ENCODE measurements around the gene IAH1. TPM values are rescaled to one million over a fixed set of nuclear protein-coding genes. Genes with fewer than 3 reads are reported as not detected.

IAH1 gene
- total and polyA plus RNA-seq, 10 of the 15 experiments (the other 5 are each of a cell fraction or from before 2014, with no cell fraction given): 57.4 to 125 (median 75.8) TPM

- TF ChIP-seq ETV6 (conservative IDR thresholded peaks at IDR 0.05 in 1 of 2, IDR thresholded peaks at IDR 0.05 in 1 of 2; ENCODE audit: borderline replicate concordance in 1 of 2, low read depth in 1 of 2) (no peak), MTA2 (IDR thresholded peaks at IDR 0.05; ENCODE audit: low read depth) (no peak), BCLAF1 (IDR thresholded peaks at IDR 0.05) (no peak)
Observed at GRCh38 chr2:9443526-9443925, 30.8 kb upstream of the IAH1 start (continued).

DNA sequence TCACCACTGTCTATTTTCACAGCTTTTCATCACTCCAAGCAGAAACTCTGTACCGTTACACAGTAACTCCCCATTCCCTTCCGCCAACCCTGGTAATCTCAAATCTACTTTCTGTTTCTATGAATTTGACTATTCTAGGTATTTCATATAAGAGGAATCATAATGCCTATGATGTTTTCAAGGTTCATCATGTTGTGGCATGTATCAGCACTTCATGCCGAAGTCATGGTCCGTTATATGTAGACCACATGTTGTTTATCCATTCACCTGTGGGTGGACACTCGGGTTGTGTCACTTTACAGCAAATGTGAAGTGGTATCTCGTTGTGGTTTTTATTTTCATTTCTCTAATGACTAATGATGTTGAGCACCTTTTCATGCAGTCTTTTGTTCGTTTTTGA, 29.3 kb upstream of the IAH1 start:
- intact Hi-C loops (cut with micrococcal nuclease; ENCODE audit: unreplicated experiment): no loop called here
- Histone ChIP-seq H3K9me3 (replicated peaks; ENCODE audit: control insufficient read depth, insufficient read depth, low read length) (no peaks in the 10 kb centered on the region), H3K4me1 (ENCODE audit: control insufficient read depth, insufficient read depth, low read length) (no peaks in the 10 kb centered on the region), H4K20me1 (ENCODE audit: control insufficient read depth, insufficient read depth) (no peaks in the 10 kb centered on the region), H3K36me3 (ENCODE audit: control insufficient read depth in 2 of 2, insufficient read depth in 2 of 2, low read length in 1 of 2) (peaks cover 2 to 22% of the 10 kb centered on the region in 2 experiments; a peak in 3 of 4 replicates), H3K4me3 (no peak overlapping the region), H3K9ac (ENCODE audit: control insufficient read depth, insufficient read depth, low read length) (no peak overlapping the region), H3K79me2 (ENCODE audit: control insufficient read depth, insufficient read depth, low read length) (no peaks in the 10 kb centered on the region), H3K27ac (ENCODE audit: control insufficient read depth, insufficient read depth) (no peak overlapping the region), H3K4me2 (ENCODE audit: control insufficient read depth, insufficient read depth) (no peak overlapping the region), H3K27me3 (replicated peaks in 1 of 2; ENCODE audit: control insufficient read depth in 2 of 2, insufficient read depth in 2 of 2, low read length in 1 of 2) (no peaks in the 10 kb centered on the region), H2AFZ (ENCODE audit: control insufficient read depth, low read depth, low read length) (no peak overlapping the region)
- no peak for DNase-seq (ENCODE audit: low read depth, low spot score)
- ATAC-seq: peak; percentile 54
- ChIA-PET CTCF (interaction anchor here (0.5 to 1.6 kb wide), 2 partner anchors 8 to 965 kb away, joined by 3 to 4 read pairs; no protein-coding TSS in a partner anchor), POLR2A (no interaction called here), RAD21 (ENCODE audit: unreplicated experiment) (no interaction called here), SMC1A (ENCODE audit: uncharacterized antibody, unreplicated experiment) (no interaction called here)
- in situ Hi-C loops (cut with MboI): no loop called here
- TF ChIP-seq RAD21 (IDR thresholded peaks at IDR 0.05; ENCODE audit: insufficient read depth, low read depth, low read length) (0 out of 2 replicates have a peak, but pooled peaks have one; percentile 9), IRF4 (IDR thresholded peaks at IDR 0.05; ENCODE audit: low read depth, low read length) (0 out of 2 replicates have a peak, but pooled peaks have one; percentile 22), POLR2A (IDR thresholded peaks at IDR 0.05; ENCODE audit: low read depth, low read length) (no peak), RAD51 (IDR thresholded peaks at IDR 0.05) (no peak), RUNX3 (IDR thresholded peaks at IDR 0.05; ENCODE audit: low read length) (peak; percentile 80), JUNB (IDR thresholded peaks at IDR 0.05) (peak; percentile 22; the same call in 1 of the 2 replicates), BRCA1 (IDR thresholded peaks at IDR 0.05; ENCODE audit: low read depth, low read length) (no peak), RB1 (IDR thresholded peaks at IDR 0.05; ENCODE audit: borderline replicate concordance) (no peak), MTA3 (IDR thresholded peaks at IDR 0.05; ENCODE audit: borderline replicate concordance, low read length) (no peak)
- TF ChIP-seq, protein P1, sequence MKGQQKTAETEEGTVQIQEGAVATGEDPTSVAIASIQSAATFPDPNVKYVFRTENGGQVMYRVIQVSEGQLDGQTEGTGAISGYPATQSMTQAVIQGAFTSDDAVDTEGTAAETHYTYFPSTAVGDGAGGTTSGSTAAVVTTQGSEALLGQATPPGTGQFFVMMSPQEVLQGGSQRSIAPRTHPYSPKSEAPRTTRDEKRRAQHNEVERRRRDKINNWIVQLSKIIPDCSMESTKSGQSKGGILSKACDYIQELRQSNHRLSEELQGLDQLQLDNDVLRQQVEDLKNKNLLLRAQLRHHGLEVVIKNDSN (IDR thresholded peaks at IDR 0.05; ENCODE audit: borderline replicate concordance, extremely low read length, insufficient read depth, low read depth, low read length): no peak
- TF ChIP-seq, protein P2, sequence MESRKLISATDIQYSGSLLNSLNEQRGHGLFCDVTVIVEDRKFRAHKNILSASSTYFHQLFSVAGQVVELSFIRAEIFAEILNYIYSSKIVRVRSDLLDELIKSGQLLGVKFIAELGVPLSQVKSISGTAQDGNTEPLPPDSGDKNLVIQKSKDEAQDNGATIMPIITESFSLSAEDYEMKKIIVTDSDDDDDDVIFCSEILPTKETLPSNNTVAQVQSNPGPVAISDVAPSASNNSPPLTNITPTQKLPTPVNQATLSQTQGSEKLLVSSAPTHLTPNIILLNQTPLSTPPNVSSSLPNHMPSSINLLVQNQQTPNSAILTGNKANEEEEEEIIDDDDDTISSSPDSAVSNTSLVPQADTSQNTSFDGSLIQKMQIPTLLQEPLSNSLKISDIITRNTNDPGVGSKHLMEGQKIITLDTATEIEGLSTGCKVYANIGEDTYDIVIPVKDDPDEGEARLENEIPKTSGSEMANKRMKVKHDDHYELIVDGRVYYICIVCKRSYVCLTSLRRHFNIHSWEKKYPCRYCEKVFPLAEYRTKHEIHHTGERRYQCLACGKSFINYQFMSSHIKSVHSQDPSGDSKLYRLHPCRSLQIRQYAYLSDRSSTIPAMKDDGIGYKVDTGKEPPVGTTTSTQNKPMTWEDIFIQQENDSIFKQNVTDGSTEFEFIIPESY (IDR thresholded peaks at IDR 0.05): peak; percentile 43; the same call in 1 of the 2 replicates
- peak; percentile 41 for FAIRE-seq
- WGBS (ENCODE audit: insufficient coverage, insufficient replicate concordance, low lambda C conversion rate, missing lambda C conversion rate): 67% methylated on average over 7 of the region's 7 CpGs
- no TSS peak for BruUV-seq (replicated peaks)

Data from GM12878 (cell line).